Liver (tissue), 3 donors: ENCODE data around the gene C13orf42.

Experiments
- CTCF ChIP-seq: fragments of 150-350 bp; IDR thresholded peaks from 2 replicates; pipeline ENCODE4 v1.5.1; 2017; ENCODE audit warnings: improper control_type of control experiment, low read depth, low read length; ENCODE audit not compliant: missing input control
- GABPA ChIP-seq, 2 donors: IDR thresholded peaks in 1 of 2; conservative IDR thresholded peaks in 1 of 2; 2 replicates each; pipeline ENCODE4 v1.6.1; 2016; ENCODE audit warnings: antibody characterized with exemption in 2 of 2, mild to moderate bottlenecking in 1 of 2, moderate library complexity in 1 of 2
- MAX ChIP-seq: IDR thresholded peaks from 2 replicates; pipeline ENCODE4 v1.6.1; 2016; ENCODE audit warnings: antibody characterized with exemption
- NR2F2 ChIP-seq: IDR thresholded peaks from 2 replicates; pipeline ENCODE4 v1.6.1; 2016; ENCODE audit warnings: antibody characterized with exemption
- RAD21 ChIP-seq, 2 donors: IDR thresholded peaks; 2 replicates each; pipeline ENCODE4 v1.6.1; 2016; ENCODE audit warnings: antibody characterized with exemption in 2 of 2, mild to moderate bottlenecking in 2 of 2
- SP1 ChIP-seq: IDR thresholded peaks from 2 replicates; pipeline ENCODE4 v1.6.1; 2018; ENCODE audit warnings: antibody characterized with exemption, mild to moderate bottlenecking
- TAF1 ChIP-seq: conservative IDR thresholded peaks from 2 replicates; pipeline ENCODE4 v1.6.1; 2016; ENCODE audit warnings: antibody characterized with exemption, mild to moderate bottlenecking
- YY1 ChIP-seq: IDR thresholded peaks from 2 replicates; pipeline ENCODE4 v1.6.1; 2016; ENCODE audit warnings: antibody characterized with exemption, mild to moderate bottlenecking
- donor health status: healthy.
- donor health status: healthy.

GRCh38 chr13:51105046-51105445, 6.0 kb downstream of the C13orf42 start:
- TF ChIP-seq CTCF (no peak), YY1 (no peak), RAD21 (IDR thresholded peaks at IDR 0.05) (no peak), SP1 (no peak), MAX (no peak), GABPA (IDR thresholded peaks at IDR 0.05 in 1 of 2, conservative IDR thresholded peaks at IDR 0.05 in 1 of 2) (no peak), TAF1 (no peak), NR2F2 (no peak)
